KBM-7 (cell line): ENCODE results near the gene DOK6.
"Not testable (repeated sequence)": the region's sequence is repeated elsewhere in the genome, so short reads cannot be mapped to it uniquely, and the experiment has no call there.

Source experiments
- DNase-seq: peaks from one replicate; pipeline ENCODE4 v3.0.0-alpha.2; 2015
- in situ Hi-C: fragments of 300-500 bp; cut with MboI; formaldehyde crosslinking; loops from 2 replicates; pipeline ENCODE4 v1.14.3; 2020; ENCODE audit warnings: low sequenced_read_pairs, low pct_unique_long_range_greater_than_20kb, mixed read lengths

Gene DOK6

DNA sequence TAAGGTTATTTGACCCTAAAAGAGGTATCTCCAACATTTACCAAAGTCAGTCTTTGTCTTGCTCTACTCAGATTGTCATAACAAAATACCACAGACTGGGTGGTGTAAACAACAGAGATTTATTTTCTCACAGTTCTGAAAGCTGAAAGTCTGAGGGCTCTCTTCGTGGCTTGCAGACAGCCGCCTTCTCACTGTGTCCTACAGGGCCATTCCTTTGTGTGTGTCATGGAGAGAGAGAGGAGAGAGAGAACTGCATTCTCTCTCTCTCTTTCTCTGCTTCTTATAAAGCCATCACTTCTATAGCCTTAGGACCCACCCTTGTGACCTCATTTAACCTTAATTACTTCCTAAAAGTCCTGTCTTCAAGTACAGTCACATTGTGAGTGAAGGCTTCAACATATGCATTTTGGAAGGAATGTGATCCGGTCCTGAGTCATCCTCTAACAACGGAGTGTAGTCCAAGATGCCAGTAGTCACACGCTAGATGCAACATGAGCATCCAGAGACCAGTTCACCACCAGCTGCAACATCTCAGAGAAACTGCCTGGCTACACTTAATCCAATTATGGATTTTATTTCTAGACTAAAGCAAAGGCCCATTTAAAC, 416.8 kb downstream of the DOK6 start:
- no peak for DNase-seq
- in situ Hi-C loops, result no loop called here

DNA sequence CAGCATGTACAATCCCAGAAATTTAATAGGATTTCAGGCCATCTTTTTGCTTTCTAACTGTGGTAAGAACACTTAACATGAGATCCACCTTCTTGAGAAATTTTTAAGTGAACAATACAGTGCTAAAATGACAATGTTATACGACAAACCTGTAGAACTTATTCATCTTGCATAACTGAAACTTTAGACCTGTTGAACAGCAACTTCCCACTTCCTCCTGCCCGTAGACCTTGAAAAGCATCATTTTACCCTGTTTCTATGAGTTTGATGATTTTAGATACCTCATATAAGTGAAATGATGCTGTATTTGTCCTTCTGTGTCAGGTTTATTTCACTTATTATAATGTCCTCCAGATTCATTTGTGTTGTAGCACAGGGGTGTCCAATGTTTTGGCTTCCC, 418.8 kb downstream of the DOK6 start:
- no peak for DNase-seq
- in situ Hi-C loops, result no loop called here

DNA sequence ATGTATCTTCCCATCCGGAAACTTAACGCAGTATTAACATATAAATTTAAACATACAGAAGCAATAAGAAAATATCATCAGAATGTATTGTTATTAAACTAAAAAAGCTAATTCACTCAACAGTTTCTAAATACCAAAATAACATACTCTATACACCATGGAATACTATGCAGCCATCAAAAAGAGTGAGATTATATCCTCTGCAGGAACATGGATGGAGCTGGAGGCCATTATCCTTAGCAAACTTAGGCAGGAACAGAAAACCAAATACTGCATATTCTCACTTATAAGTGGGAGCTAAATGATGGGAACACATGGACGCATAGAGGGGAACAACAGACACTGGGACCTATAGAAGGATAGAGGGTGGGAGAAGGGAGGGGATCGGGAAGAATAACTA, 419.9 kb downstream of the DOK6 start:
- in situ Hi-C loops, result no loop called here

DNA sequence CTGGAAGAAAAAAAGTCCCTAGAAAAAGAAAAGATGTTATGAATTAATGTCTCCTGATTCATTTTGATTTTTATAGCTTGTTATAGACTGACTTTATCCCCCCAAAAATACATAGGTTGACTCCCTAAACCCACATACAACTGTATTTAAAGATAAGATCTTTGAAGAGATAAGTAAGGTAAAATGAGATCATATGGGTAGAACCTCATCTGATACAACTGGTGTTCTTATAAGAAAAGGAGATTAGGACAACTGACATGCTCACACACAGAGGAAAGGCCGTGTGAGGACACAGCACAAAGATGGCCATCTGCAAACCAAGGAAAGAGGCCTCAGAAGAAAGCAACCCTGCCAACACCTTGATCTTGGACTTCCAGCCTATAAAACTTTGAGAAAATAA, 429.5 kb downstream of the DOK6 start:
- in situ Hi-C loops, result no loop called here

More for the DNA sequence above, 419.9 kb downstream of the DOK6 start:
- DNase-seq, result no peak

DNA sequence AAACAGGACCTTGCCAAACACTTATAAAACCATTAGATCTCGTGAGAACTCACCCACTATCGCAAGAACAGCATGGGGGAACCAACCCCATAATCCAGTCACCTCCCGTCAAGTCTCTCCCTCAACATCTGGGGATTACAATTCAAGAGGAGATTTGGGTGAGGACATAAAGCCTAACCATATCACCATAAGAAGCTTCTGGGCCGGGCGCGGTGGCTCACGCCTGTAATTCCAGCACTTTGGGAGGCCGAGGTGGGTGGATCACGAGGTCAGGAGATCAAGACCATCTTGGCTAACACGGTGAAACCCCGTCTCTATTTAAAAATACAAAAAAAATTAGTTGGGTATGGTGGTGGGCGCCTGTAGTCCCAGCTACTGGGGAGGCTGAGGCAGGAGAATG, 434.3 kb downstream of the DOK6 start:
- DNase-seq, in situ Hi-C loops: not testable (repeated sequence)

More for the DNA sequence above, 429.5 kb downstream of the DOK6 start:
- DNase-seq, result peak; percentile 14

DNA sequence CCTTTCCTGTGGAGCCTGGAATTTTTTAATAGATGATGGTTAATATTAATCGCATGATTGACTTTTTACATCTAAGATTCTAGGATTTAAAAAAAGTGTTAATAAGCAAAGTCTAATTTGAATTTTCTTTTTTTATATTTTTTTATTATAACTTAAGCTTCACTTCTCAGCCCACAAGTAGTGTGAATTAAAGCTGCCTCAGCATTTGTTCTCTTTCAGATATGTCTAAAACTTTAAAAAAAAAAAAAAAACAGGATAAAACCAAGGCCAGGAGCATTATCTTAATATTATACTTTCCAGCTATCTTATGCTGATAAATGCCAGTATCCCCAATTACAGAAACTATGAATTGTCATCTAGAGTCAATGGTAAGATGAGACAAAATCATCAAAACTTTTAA, 437.3 kb downstream of the DOK6 start:
- in situ Hi-C loops, result no loop called here
- DNase-seq, result no peak

DNA sequence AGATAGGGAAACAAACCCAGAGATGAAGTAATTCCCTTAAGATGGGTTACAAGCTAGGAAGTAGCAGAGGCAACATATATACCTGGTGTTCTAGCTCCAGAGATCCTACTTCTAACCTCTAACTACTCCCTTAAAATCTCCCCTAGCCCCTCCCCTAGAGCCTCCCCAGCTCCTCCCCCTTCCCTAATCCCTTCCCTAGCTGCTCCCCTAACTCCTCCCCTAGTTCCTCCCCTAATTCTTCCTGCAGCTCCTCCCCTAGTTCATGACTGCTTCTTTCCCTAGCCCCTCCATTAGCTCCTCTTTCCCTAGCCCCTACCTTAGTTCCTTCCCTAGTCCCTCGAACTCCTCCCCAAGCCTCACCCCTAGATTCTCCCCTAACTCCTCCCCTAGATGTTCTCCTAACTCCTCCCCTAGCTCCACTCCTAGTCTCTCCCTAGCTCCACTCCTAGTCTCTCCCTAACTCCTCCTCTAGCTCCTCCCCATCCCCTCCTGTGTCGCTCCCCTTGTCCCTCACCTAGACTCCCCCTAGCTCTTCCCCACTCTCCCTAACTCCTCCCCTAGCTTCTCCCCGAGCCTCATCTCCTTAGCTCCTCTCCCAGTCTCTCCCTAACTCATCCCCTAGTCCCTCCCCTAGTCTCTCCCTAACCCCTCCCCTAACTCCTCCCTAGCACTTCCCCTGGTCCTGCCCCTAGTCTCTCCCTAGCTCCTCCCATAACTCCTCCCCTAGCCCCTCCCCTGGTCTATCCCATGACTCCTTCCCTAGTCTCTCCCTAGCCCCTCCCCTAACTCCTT, 438.1 kb downstream of the DOK6 start:
- in situ Hi-C loops, result no loop called here
- peak; percentile 7 for DNase-seq

DNA sequence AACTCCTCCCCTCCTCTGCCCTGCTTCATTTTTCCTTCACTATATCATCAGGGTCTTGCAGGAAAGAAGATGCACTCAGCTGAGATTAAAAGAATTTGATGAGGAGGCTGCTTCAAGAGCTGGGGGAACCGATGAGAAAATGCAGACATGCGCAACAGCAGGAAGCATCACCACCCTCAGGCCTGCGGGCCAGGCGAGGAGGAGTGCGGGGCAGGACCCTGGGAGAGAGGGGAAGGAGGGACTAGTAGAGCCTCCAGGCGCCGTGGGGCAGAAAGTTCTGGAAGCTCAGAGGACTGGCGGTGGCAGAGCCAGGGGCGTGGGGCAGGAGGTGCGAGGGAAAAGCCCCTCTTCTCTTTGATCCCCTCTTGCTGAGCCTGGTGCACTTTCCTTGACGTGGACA, 438.8 kb downstream of the DOK6 start:
- in situ Hi-C loops, result no loop called here
- no peak for DNase-seq

DNA sequence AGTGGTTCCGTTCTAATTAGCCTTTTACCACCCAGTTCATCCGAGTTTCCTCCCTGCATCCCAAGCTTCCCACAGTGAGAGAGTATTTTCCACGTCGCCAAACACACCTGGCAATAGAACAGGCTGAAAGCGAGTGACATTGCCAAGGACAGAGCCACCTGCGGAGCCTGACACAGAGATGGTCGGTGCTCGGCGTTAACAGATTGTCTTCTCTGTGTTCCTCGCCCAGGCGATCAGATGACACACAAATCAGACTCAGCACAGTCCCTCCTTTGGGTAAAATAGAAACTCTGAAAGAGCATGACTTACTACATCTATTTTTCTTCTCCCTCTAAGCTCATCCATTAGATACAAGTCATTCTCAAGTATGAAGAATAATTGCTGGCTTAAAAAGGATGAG, 439.3 kb downstream of the DOK6 start:
- in situ Hi-C loops, result no loop called here

DNA sequence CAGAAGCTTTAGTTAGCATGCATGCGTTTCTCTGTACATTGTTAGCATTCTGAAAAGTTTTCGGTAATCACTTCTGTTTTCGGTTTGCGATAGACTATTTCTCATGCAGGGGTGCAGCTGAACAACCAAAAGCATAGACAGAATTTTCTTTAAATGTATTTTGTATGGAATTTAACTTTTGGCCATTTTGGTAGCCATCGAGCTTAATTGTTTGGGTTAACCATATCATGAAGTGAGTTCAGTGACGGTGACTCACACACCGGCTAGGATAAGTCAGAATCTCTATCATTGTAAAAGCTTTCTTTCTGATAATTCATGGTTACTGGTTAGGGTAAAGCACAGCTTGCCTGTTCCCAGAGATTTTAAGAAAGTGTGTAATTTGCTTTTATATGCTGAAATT, 439.8 kb downstream of the DOK6 start:
- in situ Hi-C loops, result no loop called here
- no peak for DNase-seq

More for the DNA sequence above, 439.3 kb downstream of the DOK6 start:
- DNase-seq, result no peak

DNA sequence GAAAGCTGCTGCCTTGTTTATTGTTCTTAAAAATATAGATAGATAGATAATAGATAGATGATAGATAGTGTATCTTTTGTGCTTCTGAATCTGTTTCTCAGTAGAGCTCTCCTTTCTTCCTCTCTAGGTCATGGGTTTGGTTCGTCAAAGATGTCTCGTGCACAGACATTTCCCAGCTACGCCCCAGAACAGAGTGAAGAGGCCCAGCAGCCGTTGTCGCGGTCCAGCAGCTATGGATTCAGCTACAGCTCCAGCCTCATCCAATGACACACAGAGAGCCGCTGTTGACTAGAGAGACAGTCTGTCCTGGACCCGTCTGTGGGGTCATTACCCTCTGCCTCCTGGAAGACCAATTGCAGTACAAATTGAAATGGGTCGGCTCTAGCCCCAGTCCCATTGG, 440.4 kb downstream of the DOK6 start:
- DNase-seq, result no peak
- in situ Hi-C loops, result no loop called here

DNA sequence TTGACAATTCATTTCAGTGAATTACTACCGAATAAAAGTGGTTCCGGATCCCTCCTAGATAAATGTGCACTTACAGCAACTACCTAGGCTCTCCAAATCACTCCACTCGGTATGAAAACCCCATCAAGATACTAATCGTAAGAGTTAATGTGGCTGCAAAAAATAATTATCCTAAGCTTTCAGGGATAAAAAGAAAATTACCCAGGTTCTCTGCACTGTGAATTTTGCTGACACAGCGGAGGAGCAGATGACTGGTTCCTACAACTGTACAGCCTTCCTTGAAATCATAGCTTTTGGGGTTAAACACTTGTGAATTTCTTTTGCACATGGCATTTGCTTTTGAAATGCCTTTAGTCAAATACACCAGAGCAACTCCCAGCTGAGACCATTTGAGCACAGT, 442.3 kb downstream of the DOK6 start:
- in situ Hi-C loops, result no loop called here
- no peak for DNase-seq

DNA sequence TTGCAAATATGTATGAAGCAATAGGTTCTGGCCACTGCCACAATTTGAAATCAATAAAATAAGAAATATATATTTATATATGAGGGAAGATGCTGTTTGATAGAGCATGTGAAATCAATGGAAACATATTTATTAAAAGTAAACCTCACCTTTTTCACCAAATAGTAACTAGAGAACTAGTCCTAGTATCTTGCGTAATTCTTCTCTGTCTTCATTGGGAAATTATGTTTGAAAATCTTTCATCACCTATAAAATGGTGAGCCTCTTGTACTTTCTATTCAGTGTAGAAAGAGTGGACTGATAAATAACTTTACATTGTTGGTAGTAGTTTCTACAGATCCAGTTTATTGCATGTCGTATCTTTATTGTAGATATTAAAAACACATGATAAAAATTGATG, 444.0 kb downstream of the DOK6 start:
- no peak for DNase-seq
- in situ Hi-C loops, result no loop called here

DNA sequence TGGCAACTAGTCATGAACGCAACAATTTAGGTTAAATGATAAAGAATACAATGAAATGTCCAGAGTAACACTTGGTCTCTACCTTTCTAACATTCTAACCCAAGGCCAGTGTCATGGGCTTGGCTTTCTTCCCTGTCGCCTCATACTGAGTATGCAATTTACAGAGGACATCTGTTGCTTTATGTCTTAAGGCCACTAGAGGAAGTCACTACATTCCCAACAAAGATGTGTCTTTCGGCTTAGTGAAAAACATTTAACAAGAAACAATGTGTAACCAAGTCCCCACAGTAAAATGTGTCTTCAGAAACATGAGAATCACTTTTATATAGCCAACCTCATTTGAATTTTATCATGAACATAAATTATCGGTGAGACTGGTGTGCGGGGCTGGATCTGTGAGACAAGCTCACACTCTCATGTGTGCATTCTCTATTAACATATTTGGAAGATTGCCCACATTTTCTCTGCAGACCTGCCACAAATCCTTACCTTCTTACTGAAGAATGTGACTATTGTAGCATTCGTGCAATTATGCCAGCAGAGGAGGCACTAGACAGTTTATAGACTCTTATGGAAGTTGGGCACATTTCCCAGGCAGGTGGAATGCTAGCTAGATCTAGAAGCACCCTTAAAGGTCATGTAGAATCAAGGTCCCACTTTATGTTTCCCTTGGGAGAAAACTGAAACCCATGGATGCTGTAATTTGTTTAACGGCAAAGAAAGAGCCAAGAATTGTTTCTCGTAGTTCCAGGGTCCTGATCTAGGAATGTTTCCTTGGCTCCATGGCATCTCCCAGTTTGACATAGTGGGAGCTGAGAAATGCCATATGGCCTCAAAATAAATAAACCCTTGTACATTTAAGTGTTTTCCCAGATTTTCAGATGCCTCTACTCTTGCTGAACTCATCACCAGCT, 445.2 kb downstream of the DOK6 start:
- in situ Hi-C loops, result no loop called here
- DNase-seq, result peak; percentile 6

DNA sequence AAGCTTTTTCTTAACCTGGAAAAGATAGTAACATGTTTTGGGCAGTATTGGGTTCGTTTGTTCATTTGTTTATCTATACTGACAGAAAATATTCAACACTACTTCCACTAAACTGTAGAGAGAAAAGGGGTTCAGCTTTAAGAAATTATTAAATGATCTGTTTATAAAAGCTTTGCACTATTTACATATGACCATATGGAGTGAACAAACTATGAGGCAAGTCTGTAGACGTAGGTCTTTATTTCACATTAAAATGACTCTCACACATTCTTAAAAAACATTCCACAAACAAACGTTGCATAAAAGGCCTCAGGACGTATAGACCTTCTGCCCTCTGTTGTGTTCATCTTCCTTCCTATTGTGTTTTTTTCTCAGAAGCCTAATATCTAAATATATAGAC, 452.4 kb downstream of the DOK6 start:
- in situ Hi-C loops, result no loop called here
- no peak for DNase-seq

DNA sequence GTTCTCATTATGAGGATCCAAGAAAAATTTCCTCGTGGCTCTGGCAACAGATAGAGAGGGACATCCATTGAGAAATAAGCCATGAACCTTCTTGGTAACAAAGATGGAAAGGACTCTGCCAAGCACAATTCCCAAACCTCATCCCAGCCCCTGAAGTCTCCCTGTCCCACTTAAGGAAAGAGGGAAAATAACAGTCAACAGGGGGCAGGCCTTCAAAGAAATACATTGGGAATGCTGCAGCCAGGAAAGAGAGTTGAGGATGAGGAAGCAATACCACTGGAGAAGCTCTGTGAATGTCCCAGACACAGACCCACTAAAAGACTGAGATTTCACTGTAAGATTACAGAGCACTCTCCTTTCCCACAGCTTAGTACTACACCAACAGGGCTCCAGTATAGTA, 453.8 kb downstream of the DOK6 start:
- in situ Hi-C loops, result no loop called here

DNA sequence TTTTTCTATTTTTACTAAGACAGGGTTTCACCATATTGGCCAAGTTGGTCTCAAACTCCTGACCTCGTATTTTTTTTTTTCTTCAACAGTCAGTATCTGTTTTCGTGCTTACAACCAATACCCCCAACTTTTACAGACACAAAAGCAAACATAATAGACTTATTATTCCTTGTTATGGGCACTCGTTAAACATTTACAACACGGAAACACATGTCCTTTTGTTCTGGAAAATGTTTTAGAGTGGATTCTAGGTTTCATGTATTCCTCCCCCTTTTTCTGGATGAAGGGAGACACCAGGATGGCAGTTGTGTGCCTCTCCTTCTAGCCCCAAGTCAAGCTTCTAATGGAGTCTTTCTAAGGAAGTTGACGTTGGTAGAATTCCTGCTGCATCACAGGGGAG, 458.2 kb downstream of the DOK6 start:
- in situ Hi-C loops, result no loop called here
- DNase-seq, result no peak

More for the DNA sequence above, 453.8 kb downstream of the DOK6 start:
- no peak for DNase-seq

DNA sequence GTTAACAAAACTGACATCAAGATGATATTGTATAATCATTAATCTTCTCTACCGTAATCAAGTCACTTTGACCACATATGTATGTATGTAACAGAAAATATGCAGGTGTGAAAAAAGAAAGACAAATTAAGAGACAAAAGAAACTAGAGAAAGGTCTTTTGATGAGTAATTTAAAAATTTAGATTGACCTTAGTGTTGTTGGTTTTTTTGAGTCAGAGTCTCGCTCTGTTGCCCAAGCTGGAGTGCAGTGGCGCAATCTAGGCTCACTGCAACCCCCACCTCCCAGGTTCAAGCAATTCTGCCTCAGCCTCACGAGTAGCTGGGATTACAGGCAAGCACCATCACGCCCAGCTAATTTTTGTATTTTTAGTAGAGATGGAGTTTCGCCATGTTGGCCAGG, 464.1 kb downstream of the DOK6 start:
- in situ Hi-C loops, DNase-seq: not testable (repeated sequence)

DNA sequence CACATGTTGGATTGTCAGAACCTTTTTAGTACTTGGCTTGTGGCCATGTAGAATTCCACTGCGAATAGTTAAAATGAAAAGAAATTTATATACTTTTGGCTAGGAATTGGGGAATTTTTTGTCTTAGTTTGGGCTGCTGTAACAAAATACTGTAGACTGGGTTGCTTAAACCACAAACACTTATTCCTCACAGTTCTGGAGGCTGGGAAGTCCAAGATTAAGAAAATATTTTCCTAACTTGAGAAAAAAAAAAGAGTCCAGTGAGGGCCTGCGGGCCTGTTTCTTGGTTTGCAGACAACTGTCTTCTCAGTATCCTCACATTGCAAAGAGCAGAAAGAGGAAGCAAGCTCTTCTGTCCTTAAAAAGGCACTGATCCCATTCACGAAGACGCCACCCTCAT, 465.1 kb downstream of the DOK6 start:
- in situ Hi-C loops, result no loop called here
- DNase-seq, result peak; percentile 61

DNA sequence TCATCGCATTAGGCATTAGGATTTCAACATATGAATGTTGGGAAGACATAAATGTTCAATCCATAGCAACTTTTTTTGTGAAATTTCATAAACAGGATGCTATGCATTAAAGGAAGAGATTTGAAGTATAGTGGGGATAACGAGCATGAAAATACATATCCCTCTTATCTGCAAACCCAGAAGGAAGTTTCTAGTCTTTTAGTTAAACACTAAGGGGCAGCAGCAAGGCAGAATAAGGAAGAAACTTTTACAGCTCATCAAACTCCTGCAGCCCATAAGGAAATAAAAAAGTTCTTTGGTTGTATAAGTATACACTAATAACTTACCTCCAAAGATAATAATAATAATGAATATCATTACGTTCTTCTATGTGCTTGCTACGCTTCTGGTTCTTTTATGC, 465.5 kb downstream of the DOK6 start:
- in situ Hi-C loops, result no loop called here
- DNase-seq, result peak; percentile 57
